Urinary bladder (tissue), 4 donors: ENCODE data around the gene GSDME. TPM values are rescaled to one million over a fixed set of nuclear protein-coding genes. Genes with fewer than 3 reads are reported as not detected.

Experiments used
- DNase-seq: peaks from one replicate; pipeline ENCODE4 v3.0.0-alpha.2; 2015; ENCODE audit errors: extremely low spot score
- H3K27ac ChIP-seq: one replicate; pipeline ENCODE4 v1.5.1; 2013; ENCODE audit warnings: low read depth, mild to moderate bottlenecking, moderate library complexity
- H3K36me3 ChIP-seq: one replicate; pipeline ENCODE4 v1.6.1; 2013; ENCODE audit warnings: mild to moderate bottlenecking, moderate library complexity; ENCODE audit not compliant: insufficient read depth
- H3K4me1 ChIP-seq: one replicate; pipeline ENCODE4 v1.6.1; 2013; ENCODE audit warnings: mild to moderate bottlenecking, moderate library complexity; ENCODE audit not compliant: insufficient read depth
- H3K4me3 ChIP-seq: one replicate; pipeline ENCODE4 v1.5.1; 2013; ENCODE audit warnings: low read depth, low read length
- WGBS: extraction: QIAGEN DNeasy Blood & Tissue Kit; methylation state at CpG from one replicate; pipeline ENCODE4 v1.1.7; 2013; 5-methylcytosine and 5-hydroxymethylcytosine counted together
- polyA plus RNA-seq: library from polyadenylated mRNA; stranded (reverse); fragments of 200-250 nt; gene quantifications from one replicate; pipeline ENCODE4 v1.2.3, GENCODE V29; 2013
- total RNA-seq: library from RNA; depleted of rRNA; stranded (reverse); fragments of >200 nt; gene quantifications from one replicate; pipeline ENCODE4 v1.2.3, GENCODE V29; 2014
- donor health status: healthy with polysubstance abuse.
- donor health status: healthy.

GSDME gene
- total and polyA plus RNA-seq, 2 donors = 8.3 to 11.3 TPM

DNA sequence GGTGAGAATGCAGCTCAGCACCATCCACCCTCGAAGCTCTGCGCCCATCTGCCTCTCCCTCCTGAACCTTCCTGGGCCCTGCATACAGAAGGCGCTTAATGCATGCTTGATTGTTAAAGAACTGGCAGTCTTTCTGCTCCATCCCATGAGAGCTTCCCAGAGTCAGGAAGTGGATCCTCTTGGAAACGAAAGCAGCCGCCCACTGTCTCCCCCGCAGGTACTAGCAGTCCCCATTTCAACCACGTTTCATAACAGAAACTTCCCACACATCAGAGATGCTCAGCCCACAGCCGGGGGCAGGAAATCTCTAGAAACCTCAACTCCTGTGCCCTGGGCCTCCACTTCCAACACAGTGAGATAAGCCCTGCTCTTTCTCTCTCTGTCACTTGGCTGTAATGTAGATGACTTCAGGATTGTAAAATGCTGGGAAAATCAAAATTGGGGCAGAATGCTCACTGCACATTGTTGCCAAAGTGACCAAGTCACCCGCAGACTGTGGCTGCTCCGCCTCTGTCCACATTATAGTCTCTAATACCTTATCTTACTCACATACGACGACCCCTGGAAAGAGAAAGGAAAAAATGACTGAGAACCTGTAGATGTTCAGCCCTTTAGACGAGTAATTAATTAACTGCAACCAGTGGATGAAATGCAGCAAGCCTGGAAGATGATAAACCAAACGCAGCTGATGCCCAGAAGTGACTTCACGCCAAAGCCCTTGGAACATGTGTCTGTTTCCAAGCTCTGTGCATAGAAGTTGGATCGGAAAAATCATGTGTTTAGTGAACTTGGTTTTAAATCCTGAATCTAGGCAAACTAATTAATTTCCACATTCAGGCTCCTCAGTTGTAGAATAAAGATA lies 28.5 kb downstream of the GSDME start:
- WGBS = 66% methylated on average over 16 of the region's 16 CpGs
- no peak for DNase-seq
- Histone ChIP-seq H3K27ac (no peak overlapping the region), H3K36me3 (no peaks in the 10 kb centered on the region), H3K4me1 (no peaks in the 10 kb centered on the region), H3K4me3 (no peak overlapping the region)

DNA sequence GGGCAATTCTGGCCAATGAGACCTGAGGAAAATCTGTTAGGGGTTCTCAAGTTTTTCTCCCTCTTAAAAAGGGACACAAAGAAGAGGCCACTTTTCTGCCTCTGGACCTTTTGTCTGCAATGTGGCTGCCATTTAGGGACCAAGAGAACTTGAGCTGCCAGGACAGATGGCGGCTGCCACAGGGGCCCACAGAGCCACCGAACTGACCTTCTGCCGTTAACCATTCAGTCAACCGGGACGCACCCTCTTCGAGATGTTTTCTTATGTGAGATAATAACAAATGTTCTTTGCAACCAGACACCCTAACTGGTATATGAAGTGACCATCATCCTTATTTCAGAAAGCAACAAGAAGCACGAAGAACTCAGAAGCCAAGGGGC lies 29.2 kb downstream of the GSDME start:
- WGBS = 94% methylated on average over 7 of the region's 7 CpGs
- H3K4me3 ChIP-seq = no peak overlapping the region
- no peak overlapping the region for H3K27ac ChIP-seq
- DNase-seq = no peak
- H3K4me1 ChIP-seq = no peaks in the 10 kb centered on the region
- no peaks in the 10 kb centered on the region for H3K36me3 ChIP-seq

DNA sequence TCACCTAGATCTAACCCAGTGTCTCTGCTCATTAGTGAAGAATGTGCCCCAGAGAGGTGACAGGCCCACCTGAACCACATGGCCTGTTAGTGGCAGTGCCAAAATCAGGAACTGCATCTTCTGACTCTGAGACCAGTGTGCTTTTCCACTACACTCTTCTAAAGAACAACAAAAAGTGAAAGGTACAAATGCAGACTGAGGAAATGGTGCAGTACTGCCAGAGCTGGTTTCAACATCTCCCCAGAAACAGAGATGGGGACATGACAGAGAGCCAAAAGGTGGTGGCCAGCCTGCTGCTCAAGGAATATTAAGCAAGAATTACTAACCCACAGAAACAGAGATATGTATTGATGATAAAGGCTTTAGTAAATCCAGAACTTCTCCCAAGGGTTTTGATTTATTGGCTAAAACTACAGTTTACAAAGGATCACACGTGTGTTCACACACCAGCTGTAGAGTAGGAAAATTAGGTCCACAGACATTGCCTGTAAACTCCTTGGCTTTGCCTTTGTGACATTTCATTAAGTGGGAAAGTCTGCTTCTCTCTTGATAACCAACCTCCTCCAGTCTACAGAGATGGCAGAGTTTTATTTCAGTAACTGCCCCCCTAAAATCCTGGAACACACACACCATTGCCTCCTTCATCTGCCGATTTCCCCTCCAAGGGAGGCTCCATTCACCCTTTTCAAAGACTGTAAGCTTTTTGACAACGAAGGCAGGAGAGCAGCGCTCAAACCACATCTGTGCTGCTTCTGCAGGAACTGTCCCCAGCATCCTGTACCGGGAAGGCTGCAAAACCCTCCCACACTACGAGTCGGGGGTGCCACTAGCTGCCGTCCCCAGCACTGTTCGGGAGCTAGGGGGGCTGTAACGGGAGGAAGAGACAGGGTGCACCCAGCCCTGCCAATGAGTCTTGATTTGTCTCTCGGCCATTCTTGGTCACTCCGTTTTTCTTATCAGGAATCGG lies 29.8 kb downstream of the GSDME start:
- Histone ChIP-seq H3K4me1 (no peaks in the 10 kb centered on the region), H3K27ac (no peak overlapping the region), H3K4me3 (no peak overlapping the region), H3K36me3 (no peaks in the 10 kb centered on the region)
- WGBS = 80% methylated on average over 13 of the region's 13 CpGs
- DNase-seq = no peak

GRCh38 chr7:24725554-24726241 lies 31.6 kb downstream of the GSDME start:
- DNase-seq = no peak
- Histone ChIP-seq H3K27ac (no peak overlapping the region), H3K4me1 (no peaks in the 10 kb centered on the region), H3K4me3 (no peak overlapping the region), H3K36me3 (no peaks in the 10 kb centered on the region)
- 80% methylated on average over 14 of the region's 14 CpGs for WGBS

- DNase-seq = no peak
- WGBS = 93% methylated on average over 13 of the region's 13 CpGs
- Histone ChIP-seq H3K4me3 (no peak overlapping the region), H3K27ac (no peak overlapping the region), H3K4me1 (no peaks in the 10 kb centered on the region), H3K36me3 (no peaks in the 10 kb centered on the region)
Observed at GRCh38 chr7:24724451-24725190, 32.6 kb downstream of the GSDME start.

DNA sequence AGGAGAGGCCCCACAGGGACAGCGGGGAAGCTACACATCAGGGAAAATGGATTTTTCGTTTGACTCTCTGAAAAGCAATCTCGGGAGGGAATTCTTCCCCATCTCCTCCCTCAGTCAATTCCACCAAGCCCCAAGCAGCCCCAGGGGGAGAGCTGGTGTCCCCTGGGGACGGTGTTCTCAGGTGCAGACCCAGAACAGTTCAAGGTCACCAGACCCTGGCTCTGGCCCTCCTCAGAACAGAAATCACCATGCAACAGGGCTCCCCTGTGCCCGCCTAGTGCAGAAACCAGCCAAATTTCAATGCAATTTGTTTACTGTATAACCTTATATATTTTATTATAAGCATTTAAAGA lies 34.1 kb downstream of the GSDME start:
- WGBS = 68% methylated on average over 5 of the region's 5 CpGs
- no peak overlapping the region for H3K27ac ChIP-seq
- H3K4me1 ChIP-seq = no peaks in the 10 kb centered on the region
- H3K4me3 ChIP-seq = no peak overlapping the region
- no peak for DNase-seq
- H3K36me3 ChIP-seq = no peaks in the 10 kb centered on the region

DNA sequence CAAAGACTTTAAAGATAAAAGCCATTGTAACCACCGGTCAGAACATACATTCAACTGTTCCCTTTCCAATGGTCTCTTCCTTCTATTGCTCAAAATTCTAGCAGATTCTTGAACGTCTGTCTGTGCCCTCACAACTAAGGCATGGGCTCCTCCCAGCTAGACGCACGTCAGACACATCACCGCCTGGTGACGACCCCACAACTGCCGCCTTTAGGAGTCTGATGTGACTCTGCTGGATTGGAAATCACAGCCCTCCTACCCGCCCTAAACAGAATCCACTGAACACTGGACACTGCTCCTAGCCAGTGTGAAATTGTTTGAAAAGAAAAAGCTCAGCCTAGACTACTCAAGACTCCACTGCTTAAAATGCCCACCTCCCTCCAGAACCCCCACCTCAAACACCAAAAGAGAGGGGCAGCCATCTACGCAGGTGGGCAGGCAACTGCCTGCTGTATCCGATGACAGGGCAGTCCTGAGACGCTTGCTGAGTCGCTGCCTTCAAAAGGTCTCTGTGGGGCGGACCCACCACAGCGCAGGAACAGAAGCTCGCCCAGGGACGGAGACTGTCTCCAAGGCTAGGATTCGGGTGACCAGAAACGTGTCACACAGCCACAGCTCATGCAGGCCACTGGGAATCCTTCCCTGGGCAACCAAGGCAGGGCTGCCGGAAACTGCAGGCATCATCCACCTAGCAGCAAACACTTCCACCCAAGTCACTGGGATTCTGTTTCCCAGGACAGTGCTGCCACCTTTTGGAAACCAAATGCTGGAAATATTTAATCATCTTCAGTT lies 34.7 kb downstream of the GSDME start:
- Histone ChIP-seq H3K36me3 (no peaks in the 10 kb centered on the region), H3K4me1 (no peaks in the 10 kb centered on the region), H3K4me3 (no peak overlapping the region), H3K27ac (no peak overlapping the region)
- 78% methylated on average over 19 of the region's 19 CpGs for WGBS
- no peak for DNase-seq

DNA sequence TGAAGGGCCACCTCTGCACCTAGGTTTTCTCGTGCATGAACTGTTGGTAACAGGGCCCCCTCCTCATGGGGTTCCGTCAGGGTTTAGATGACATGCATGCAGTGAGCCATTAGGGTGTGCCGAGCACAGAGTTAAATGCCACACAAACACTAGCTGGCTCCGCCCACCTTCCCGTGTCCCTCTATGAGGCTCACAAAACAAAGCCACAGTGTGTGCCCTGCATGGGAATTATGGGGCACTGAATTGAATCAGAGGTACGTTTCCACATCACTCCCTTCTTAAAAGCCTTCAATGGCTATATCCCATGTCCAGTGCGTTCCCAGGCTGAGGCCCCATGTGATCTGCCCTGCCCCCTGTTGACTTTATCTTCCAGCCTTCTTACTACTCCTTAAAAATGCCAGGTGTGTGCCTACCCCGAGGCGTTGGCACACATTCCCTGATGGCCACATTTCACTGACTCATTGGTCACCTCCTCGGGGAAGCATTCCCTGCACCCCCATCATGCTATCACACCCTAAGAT lies 35.7 kb downstream of the GSDME start:
- DNase-seq = no peak
- Histone ChIP-seq H3K4me3 (no peak overlapping the region), H3K27ac (no peak overlapping the region), H3K36me3 (no peaks in the 10 kb centered on the region), H3K4me1 (no peaks in the 10 kb centered on the region)
- 71% methylated on average over 10 of the region's 10 CpGs for WGBS

- H3K27ac ChIP-seq = no peak overlapping the region
- WGBS = 95% methylated on average over 3 of the region's 3 CpGs
- H3K4me3 ChIP-seq = no peak overlapping the region
- no peak for DNase-seq
- H3K36me3 ChIP-seq = no peaks in the 10 kb centered on the region
- H3K4me1 ChIP-seq = no peaks in the 10 kb centered on the region
Observed at GRCh38 chr7:24720283-24720682, 37.0 kb downstream of the GSDME start.

DNA sequence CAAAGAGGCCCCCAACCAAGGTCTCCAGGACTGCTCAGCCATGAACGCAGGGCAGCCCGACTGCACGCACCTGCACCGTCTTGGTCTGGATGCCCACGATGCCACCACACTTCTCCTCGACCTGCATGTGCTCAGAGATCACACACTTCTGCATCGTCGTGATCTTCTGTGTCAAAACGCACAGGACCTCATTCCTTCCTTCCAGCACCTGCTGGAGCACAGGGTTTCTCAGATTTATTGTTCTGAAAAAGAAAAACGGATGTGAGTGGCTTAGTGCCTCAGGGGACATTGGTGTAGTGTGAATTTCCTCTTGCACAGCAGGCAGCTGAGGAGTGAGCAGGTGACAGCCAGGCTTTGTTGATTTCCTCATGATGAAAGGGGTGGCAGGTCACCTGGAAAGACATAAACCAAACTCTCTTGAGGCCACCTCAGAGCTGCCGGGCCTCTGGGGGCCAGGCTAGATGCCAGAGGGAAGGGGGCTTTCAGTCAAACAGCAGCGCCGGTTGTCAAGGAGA lies 38.2 kb downstream of the GSDME start:
- H3K4me3 ChIP-seq = no peak overlapping the region
- 82% methylated on average over 13 of the region's 13 CpGs for WGBS
- H3K4me1 ChIP-seq = no peaks in the 10 kb centered on the region
- DNase-seq = no peak
- no peak overlapping the region for H3K27ac ChIP-seq
- no peaks in the 10 kb centered on the region for H3K36me3 ChIP-seq

DNA sequence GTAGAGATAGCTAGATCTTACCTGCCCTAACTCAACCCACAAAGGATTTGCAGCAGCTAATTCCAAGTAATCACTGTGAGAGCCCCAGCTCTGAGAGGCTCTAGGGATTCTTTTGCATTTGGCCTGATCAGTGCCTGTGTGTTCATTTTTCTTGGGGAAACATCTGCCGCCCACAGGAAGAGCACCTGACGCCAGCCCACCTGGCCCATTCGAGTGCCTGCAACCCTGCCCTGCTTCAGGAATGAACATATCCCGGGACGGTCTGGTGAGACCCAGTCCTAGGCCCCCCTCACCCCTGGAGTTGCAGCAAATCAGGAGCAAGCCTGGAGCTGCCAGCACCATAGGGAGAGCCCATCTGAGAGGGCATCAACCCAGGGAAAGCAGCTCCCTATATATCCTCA lies 38.8 kb downstream of the GSDME start:
- no peaks in the 10 kb centered on the region for H3K36me3 ChIP-seq
- 91% methylated on average over 5 of the region's 5 CpGs for WGBS
- DNase-seq = no peak
- H3K4me3 ChIP-seq = no peak overlapping the region
- no peaks in the 10 kb centered on the region for H3K4me1 ChIP-seq
- H3K27ac ChIP-seq = no peak overlapping the region

DNA sequence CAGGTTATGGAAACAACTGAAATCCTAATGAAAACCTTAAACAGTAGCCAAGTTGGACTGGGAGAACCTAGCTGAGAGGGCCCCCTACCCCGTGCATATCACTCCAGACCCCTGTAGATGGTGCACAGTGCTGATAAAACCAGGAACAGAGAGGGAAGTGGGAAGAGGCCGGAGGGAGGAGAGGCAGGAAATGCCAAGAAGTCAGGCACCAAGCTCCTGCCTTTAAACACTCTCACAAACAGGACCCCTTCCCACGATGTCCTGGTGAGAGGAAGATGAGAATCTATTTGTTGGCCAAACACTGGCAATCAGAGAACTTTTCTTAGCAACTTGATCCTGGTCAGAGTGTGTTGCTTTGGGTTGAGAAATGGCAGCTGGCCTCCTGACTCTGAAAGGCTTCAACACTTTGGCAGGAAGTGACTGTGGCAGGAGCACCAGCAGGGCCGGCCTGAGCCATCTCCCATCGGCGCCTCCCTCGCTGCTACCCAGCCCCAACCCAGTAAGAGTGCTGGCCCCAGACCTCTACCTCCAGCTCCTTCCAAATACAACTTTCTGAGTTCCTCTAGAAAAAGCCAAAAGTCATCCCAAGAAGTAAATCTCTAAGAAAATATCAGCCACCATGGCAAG lies 39.5 kb downstream of the GSDME start:
- Histone ChIP-seq H3K4me1 (no peaks in the 10 kb centered on the region), H3K27ac (no peak overlapping the region), H3K4me3 (no peak overlapping the region), H3K36me3 (no peaks in the 10 kb centered on the region)
- DNase-seq = no peak
- WGBS = 71% methylated on average over 7 of the region's 7 CpGs
